Calu3 (cell line): ENCODE data around the gene ABTB2. TPM values are rescaled to one million over a fixed set of nuclear protein-coding genes. Genes with fewer than 3 reads are reported as not detected.

Experiments used
- BruUV-seq: library from RNA; stranded (reverse); fragments of 400-500 nt; replicated peaks from 2 replicates; lab custom pipeline; 2021; lab: Mats Ljungman, UMichigan
- CTCF ChIA-PET: fragments of 300-600 bp; sonication (Branson Sonifier 250); formaldehyde crosslinking; loops from one replicate; lab custom pipeline; 2022; ENCODE audit warnings: antibody characterized with exemption; lab: Charles Lee
- DNase-seq: peaks from one replicate; pipeline ENCODE4 v3.0.0; 2022
- H3K27ac Mint-ChIP-seq: one replicate; pipeline ENCODE4 v1.8.0; 2022; ENCODE audit warnings: mixed read lengths; ENCODE audit not compliant: unreplicated experiment
- H3K27me3 Mint-ChIP-seq: one replicate; pipeline ENCODE4 v1.8.0; 2022; ENCODE audit warnings: mixed read lengths; ENCODE audit not compliant: unreplicated experiment
- H3K36me3 Mint-ChIP-seq: one replicate; pipeline ENCODE4 v1.8.0; 2022; ENCODE audit warnings: mild to moderate bottlenecking, moderate library complexity, mixed read lengths; ENCODE audit not compliant: insufficient read depth, unreplicated experiment
- H3K4me1 Mint-ChIP-seq: one replicate; pipeline ENCODE4 v1.8.0; 2022; ENCODE audit warnings: mild to moderate bottlenecking, low read depth, mixed read lengths; ENCODE audit not compliant: unreplicated experiment
- H3K4me3 Mint-ChIP-seq: one replicate; pipeline ENCODE4 v1.8.0; 2022; ENCODE audit warnings: mild to moderate bottlenecking, low read depth, moderate library complexity, mixed read lengths; ENCODE audit not compliant: unreplicated experiment
- H3K9me3 Mint-ChIP-seq: one replicate; pipeline ENCODE4 v1.8.0; 2022; ENCODE audit warnings: low read depth, mixed read lengths; ENCODE audit not compliant: unreplicated experiment
- intact Hi-C: fragments of 100-400 bp; cut with micrococcal nuclease; formaldehyde crosslinking; loops from one replicate; pipeline ENCODE4 v1.10.0; 2022; ENCODE audit not compliant: unreplicated experiment
- total RNA-seq: library from RNA; stranded (reverse); gene quantifications from 2 replicates; pipeline ENCODE4 v1.2.3, GENCODE V29; 2022
- TF ChIP-seq, protein P1 (sequence below): fragments of 200-600 bp; IDR thresholded peaks from one replicate; pipeline ENCODE4 v1.8.0; 2022; ENCODE audit warnings: antibody characterized with exemption; ENCODE audit not compliant: unreplicated experiment

The ABTB2 gene
- total RNA-seq, 1 experiment from 2014 or later = 24.8 TPM

DNA sequence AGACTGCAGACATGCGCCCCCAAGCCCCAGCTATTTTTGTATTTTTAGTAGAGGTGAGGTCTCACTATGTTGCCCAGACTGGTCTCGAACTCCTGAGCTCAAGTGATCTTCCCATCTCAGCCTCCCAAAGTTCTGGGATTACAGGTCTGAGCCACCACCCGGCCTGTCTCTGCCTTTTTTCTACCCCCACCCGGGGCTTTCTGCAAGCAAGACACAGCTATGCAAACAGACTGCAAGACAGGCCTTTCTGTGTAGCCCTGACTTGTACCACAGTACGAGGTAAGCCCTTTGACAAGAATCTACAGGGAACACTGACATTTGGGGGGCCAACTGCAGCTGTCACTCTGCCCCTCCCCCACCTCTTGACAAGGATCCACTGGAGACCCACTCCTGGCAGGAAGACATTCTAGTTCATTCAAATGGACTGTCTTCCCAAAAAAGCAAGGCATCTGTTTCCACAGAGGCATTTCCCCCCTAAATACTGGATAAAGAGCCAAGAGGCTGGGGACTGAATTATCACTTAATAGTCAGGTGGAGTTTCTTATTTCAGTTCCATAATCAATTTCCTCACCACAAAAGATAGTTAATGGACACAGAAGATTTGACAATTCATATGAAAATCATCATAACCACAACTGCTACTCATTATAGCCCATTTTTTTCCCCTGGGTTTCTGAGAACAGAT, 118.2 kb downstream of the ABTB2 start:
- no peak for DNase-seq
- Mint-ChIP-seq H3K36me3 (peaks cover 8% of the 10 kb centered on the region), H3K4me3 (no peak overlapping the region), H3K27ac (no peak overlapping the region), H3K27me3 (no peaks in the 10 kb centered on the region), H3K4me1 (peaks cover 44% of the 10 kb centered on the region), H3K9me3 (no peaks in the 10 kb centered on the region)
- TF ChIP-seq, protein P1, sequence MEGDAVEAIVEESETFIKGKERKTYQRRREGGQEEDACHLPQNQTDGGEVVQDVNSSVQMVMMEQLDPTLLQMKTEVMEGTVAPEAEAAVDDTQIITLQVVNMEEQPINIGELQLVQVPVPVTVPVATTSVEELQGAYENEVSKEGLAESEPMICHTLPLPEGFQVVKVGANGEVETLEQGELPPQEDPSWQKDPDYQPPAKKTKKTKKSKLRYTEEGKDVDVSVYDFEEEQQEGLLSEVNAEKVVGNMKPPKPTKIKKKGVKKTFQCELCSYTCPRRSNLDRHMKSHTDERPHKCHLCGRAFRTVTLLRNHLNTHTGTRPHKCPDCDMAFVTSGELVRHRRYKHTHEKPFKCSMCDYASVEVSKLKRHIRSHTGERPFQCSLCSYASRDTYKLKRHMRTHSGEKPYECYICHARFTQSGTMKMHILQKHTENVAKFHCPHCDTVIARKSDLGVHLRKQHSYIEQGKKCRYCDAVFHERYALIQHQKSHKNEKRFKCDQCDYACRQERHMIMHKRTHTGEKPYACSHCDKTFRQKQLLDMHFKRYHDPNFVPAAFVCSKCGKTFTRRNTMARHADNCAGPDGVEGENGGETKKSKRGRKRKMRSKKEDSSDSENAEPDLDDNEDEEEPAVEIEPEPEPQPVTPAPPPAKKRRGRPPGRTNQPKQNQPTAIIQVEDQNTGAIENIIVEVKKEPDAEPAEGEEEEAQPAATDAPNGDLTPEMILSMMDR = no peak
- CTCF ChIA-PET = no interaction called here
- intact Hi-C loops = no loop called here
- BruUV-seq = no TSS peak

DNA sequence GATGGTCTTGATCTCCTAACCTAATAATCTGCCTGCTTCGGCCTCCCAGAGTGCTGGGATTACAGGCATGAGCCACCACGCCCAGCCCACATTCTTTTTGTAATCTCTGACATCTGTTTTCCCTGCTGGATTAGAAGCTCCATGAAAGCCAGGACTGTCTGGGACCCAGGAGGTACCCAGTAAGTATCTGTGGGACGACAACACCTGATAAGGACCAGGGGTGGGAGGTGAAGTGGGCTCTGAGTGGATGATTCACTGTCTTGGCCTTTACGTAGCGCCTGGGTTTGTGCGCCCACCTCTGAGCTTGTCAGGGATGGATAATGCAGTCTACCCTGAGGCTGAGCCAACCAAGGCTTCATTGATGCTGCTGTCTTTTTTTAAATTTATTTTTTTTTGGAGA, 118.8 kb downstream of the ABTB2 start:
- no peak overlapping the region for H3K4me3 Mint-ChIP-seq
- no peaks in the 10 kb centered on the region for H3K27me3 Mint-ChIP-seq
- no TSS peak for BruUV-seq
- H3K36me3 Mint-ChIP-seq = peaks cover 13% of the 10 kb centered on the region
- H3K4me1 Mint-ChIP-seq = peaks cover 40% of the 10 kb centered on the region
- no peaks in the 10 kb centered on the region for H3K9me3 Mint-ChIP-seq
- no peak overlapping the region for H3K27ac Mint-ChIP-seq
- CTCF ChIA-PET = no interaction called here
- intact Hi-C loops = no loop called here
- TF ChIP-seq, protein P1 = no peak
- no peak for DNase-seq

DNA sequence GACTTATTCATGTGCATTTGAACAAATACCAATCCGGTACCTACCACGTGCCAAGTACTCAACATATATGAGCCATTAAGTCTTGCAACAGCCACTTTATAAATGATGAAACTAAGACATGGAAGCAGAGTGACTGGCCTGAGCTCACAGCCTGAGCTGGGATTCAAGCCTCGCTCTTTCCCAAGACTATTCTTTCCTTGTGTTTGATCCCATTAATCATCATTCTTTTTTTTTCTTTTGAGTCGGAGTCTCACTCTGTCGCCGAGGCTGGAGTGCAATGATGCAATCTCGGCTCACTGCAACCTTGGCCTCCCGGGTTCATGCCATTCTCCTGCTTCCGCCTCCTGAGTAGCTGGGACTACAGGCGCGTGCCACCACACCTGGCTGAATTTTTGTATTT, 119.3 kb downstream of the ABTB2 start:
- Mint-ChIP-seq H3K27ac (no peak overlapping the region), H3K36me3 (peaks cover 16% of the 10 kb centered on the region), H3K4me1 (peaks cover 40% of the 10 kb centered on the region), H3K4me3 (no peak overlapping the region), H3K9me3 (no peaks in the 10 kb centered on the region), H3K27me3 (no peaks in the 10 kb centered on the region)
- TF ChIP-seq, protein P1 = no peak
- intact Hi-C loops = no loop called here
- CTCF ChIA-PET = interaction anchor here (0.6 kb wide), 1 partner anchor 16 kb away, joined by 3 read pairs; no protein-coding TSS in a partner anchor
- no peak for DNase-seq
- no TSS peak for BruUV-seq

DNA sequence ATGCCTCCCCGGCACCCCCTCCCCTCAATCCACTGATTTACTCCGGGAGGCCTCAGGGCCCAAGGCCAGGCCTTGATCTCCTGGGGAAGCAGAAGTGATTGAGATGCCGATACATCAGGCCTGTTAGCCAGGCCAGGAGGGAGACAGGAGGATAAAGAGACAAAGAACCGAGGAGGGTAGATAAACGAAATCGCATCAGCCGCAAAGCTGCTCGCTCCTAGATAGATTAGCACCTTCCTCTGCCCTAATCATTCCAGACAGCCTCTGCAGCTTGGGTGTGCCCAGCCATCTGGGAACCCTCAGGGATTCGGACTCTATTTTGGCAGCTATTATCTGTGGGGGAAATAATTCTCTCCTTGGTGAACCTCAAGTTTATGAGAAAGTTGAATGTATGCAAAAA, 121.2 kb downstream of the ABTB2 start:
- intact Hi-C loops = no loop called here
- Mint-ChIP-seq H3K4me1 (peaks cover 28% of the 10 kb centered on the region), H3K36me3 (peaks cover 16% of the 10 kb centered on the region), H3K27ac (no peak overlapping the region), H3K4me3 (no peak overlapping the region), H3K27me3 (no peaks in the 10 kb centered on the region), H3K9me3 (no peaks in the 10 kb centered on the region)
- BruUV-seq = no TSS peak
- no peak for DNase-seq
- CTCF ChIA-PET = no interaction called here
- TF ChIP-seq, protein P1 = no peak
